ENCODE results near the gene GDPD1.

GRCh38 chr17:59186850-59187249 is 33.5 kb upstream of the GDPD1 start:
- TF ChIP-seq CTCF (conservative IDR thresholded peaks at IDR 0.05) (no peak), EZH2 (IDR thresholded peaks at IDR 0.05; ENCODE audit: low read depth) (no peak)
